ENCODE data around the gene CCL13.
A peak's percentile ranks its signal among the peaks of the same experiment; 100 is the strongest.

Gene CCL13

GRCh38 chr17:34364751-34365150, 8.5 kb downstream of the CCL13 start:
- DNase-seq = no peak

- DNase-seq = peak; percentile 45
Observed at GRCh38 chr17:34365340-34365739, 9.1 kb downstream of the CCL13 start.

GRCh38 chr17:34366010-34366409, 9.7 kb downstream of the CCL13 start:
- DNase-seq = peak; percentile 62

GRCh38 chr17:34366529-34367107, 10.3 kb downstream of the CCL13 start:
- no peak for DNase-seq

- DNase-seq = no peak
Observed at GRCh38 chr17:34367486-34368195, 11.4 kb downstream of the CCL13 start.

GRCh38 chr17:34368196-34368945, 12.1 kb downstream of the CCL13 start:
- no peak for DNase-seq

- no peak for DNase-seq
Observed at GRCh38 chr17:34368946-34369500, 12.7 kb downstream of the CCL13 start.

- no peak for DNase-seq
Observed at GRCh38 chr17:34369571-34369970, 13.3 kb downstream of the CCL13 start.

GRCh38 chr17:34370376-34370996, 14.2 kb downstream of the CCL13 start:
- no peak for DNase-seq

GRCh38 chr17:34370997-34371395, 14.7 kb downstream of the CCL13 start:
- no peak for DNase-seq

GRCh38 chr17:34371405-34372100, 15.3 kb downstream of the CCL13 start:
- DNase-seq = no peak

GRCh38 chr17:34374457-34374856, 18.2 kb downstream of the CCL13 start:
- no peak for DNase-seq

- no peak for DNase-seq
Observed at GRCh38 chr17:34375426-34375997, 19.2 kb downstream of the CCL13 start.

GRCh38 chr17:34377078-34377823, 21.0 kb downstream of the CCL13 start:
- no peak for DNase-seq

- DNase-seq = peak; percentile 81
Observed at GRCh38 chr17:34378664-34379101, 22.4 kb downstream of the CCL13 start.

GRCh38 chr17:34379868-34380267, 23.6 kb downstream of the CCL13 start:
- peak; percentile 49 for DNase-seq

GRCh38 chr17:34382621-34383124, 26.4 kb downstream of the CCL13 start:
- peak; percentile 70 for DNase-seq

- DNase-seq = no peak
Observed at GRCh38 chr17:34383216-34383615, 26.9 kb downstream of the CCL13 start.

GRCh38 chr17:34384271-34384670, 28.0 kb downstream of the CCL13 start:
- DNase-seq = no peak

- DNase-seq = no peak
Observed at GRCh38 chr17:34384822-34385605, 28.7 kb downstream of the CCL13 start.

Measured in hematopoietic multipotent progenitor cell treated with erythropoietin and hydrocortisone succinate and interleukin-3 and kit ligand, for 6 days (in vitro differentiated cells).